Right lobe of liver (tissue), 6 donors: ENCODE data around the gene CRACR2B. TPM values are rescaled to one million over a fixed set of nuclear protein-coding genes. Genes with fewer than 3 reads are reported as not detected.

ENCODE experiments used
- ATAC-seq, 4 donors: fragments of 200-7000 bp; cut with Tn5 transposase; one replicate each; pipeline ENCODE4 v1.9.1; 2020; ENCODE audit warnings: mild to moderate bottlenecking in 4 of 4, moderate library complexity in 4 of 4
- DNase-seq, 3 donors: peaks; one replicate each; pipeline ENCODE4 v3.0.0-alpha.2; 2020
- H3K27ac ChIP-seq, 3 donors: fragments of 200-600 bp; one replicate each; pipeline ENCODE4 v1.8.0; 2022
- H3K27me3 ChIP-seq, 2 donors: fragments of 200-600 bp; one replicate each; pipeline ENCODE4 v1.8.0; 2022
- H3K36me3 ChIP-seq, 4 donors: fragments of 200-600 bp; sonication (generic) in 1 of 4; one replicate each; pipeline versions ENCODE4 v1.5.1 to v1.8.0; 2017 to 2022; ENCODE audit warnings: control low read depth in 1 of 4
- H3K4me1 ChIP-seq, 4 donors: fragments of 200-600 bp; sonication (generic) in 1 of 4; one replicate each; pipeline versions ENCODE4 v1.5.1 to v1.8.0; 2017 to 2022; ENCODE audit warnings: control low read depth in 1 of 4
- H3K4me3 ChIP-seq, 3 donors: fragments of 200-600 bp; one replicate each; pipeline ENCODE4 v1.8.0; 2022
- H3K9me3 ChIP-seq, 4 donors: fragments of 200-600 bp; sonication (generic) in 1 of 4; one replicate each; pipeline versions ENCODE4 v1.5.1 to v1.8.0; 2017 to 2022; ENCODE audit warnings: control low read depth in 1 of 4
- CTCF ChIP-seq, 4 donors: fragments of 200-600 bp in 3 of 4; fragments of 450-650 bp in 1 of 4; IDR thresholded peaks; one replicate each; pipeline versions ENCODE4 v1.5.1 to v1.8.0; 2016 to 2022; ENCODE audit warnings: antibody characterized with exemption in 4 of 4, mild to moderate bottlenecking in 2 of 4
- POLR2A ChIP-seq: fragments of 450-650 bp; IDR thresholded peaks from one replicate; pipeline ENCODE4 v1.6.1; 2017; ENCODE audit warnings: antibody characterized with exemption, mild to moderate bottlenecking
- WGBS: methylation state at CpG from one replicate; pipeline ENCODE4 v1.1.6; 2018; ENCODE audit warnings: low coverage, low lambda C conversion rate; ENCODE audit not compliant: insufficient coverage; ENCODE audit errors: missing lambda C conversion rate; 5-methylcytosine and 5-hydroxymethylcytosine counted together
- intact Hi-C, 2 donors: fragments of 100-400 bp; cut with DNase I; formaldehyde crosslinking; loops; one replicate each; pipeline versions ENCODE4 v1.11.2 to v1.14.1; 2022
- total RNA-seq, 6 experiments: library from RNA; depleted of rRNA in 2 of 6; stranded (reverse); fragments of >200 nt in 2 of 6; fragmentation: NEBNext Ultra II Directional in 3 of 6; extraction: Animal tissue kit (Norgen Biotek cat#: 25700) in 3 of 6; gene quantifications; one replicate each; pipeline versions ENCODE4 v1.1.0 to v1.2.4, GENCODE V29; 2016 to 2023
- donor health status: DM: no; HTN: yes; CAD: no.
- donor health status: DM: no; HTN: no; CAD: no.
- donor health status: DM: no; HTN: no; CAD: no.
- donor health status: DM: no; HTN: yes; CAD: no.
- donor health status: DM: no; HTN: yes; CAD: no.

Gene CRACR2B
- total RNA-seq, 6 experiments from 2014 or later, result 2.2 to 4.0 (median 3.1) TPM

- ATAC-seq (no peak), DNase-seq (no peak)
- no peak overlapping the region for H3K4me3 ChIP-seq
- no peaks in the 10 kb centered on the region for H3K27me3 ChIP-seq
- intact Hi-C loops, result no loop called here
- H3K27ac ChIP-seq, result no peak overlapping the region
- no peaks in the 10 kb centered on the region for H3K4me1 ChIP-seq
- no peak for TF ChIP-seq CTCF (IDR thresholded peaks at IDR 0.05)
- TF ChIP-seq POLR2A, result no peak
- WGBS, result no CpG with 5 or more reads among the region's 12 CpGs
- H3K9me3 ChIP-seq, result no peaks in the 10 kb centered on the region
- no peaks in the 10 kb centered on the region for H3K36me3 ChIP-seq
Measured at GRCh38 chr11:862696-863022, 34.9 kb downstream of the CRACR2B start.

GRCh38 chr11:863023-863909, 35.5 kb downstream of the CRACR2B start:
- WGBS, result 56% methylated on average over 3 of the region's 24 CpGs
- intact Hi-C loops, result no loop called here
- H3K4me1 ChIP-seq, result no peaks in the 10 kb centered on the region
- no peaks in the 10 kb centered on the region for H3K27me3 ChIP-seq
- no peak for DNase-seq
- TF ChIP-seq POLR2A (no peak), CTCF (IDR thresholded peaks at IDR 0.05) (no peak)
- no peak overlapping the region for H3K27ac ChIP-seq
- H3K9me3 ChIP-seq, result no peaks in the 10 kb centered on the region
- H3K4me3 ChIP-seq, result no peak overlapping the region
- no peaks in the 10 kb centered on the region for H3K36me3 ChIP-seq
- no peak for ATAC-seq

GRCh38 chr11:863910-864827, 36.5 kb downstream of the CRACR2B start:
- no peak for TF ChIP-seq CTCF (IDR thresholded peaks at IDR 0.05)
- TF ChIP-seq POLR2A, result no peak
- no peaks in the 10 kb centered on the region for H3K4me1 ChIP-seq
- H3K4me3 ChIP-seq, result no peak overlapping the region
- no peaks in the 10 kb centered on the region for H3K9me3 ChIP-seq
- WGBS, result no CpG with 5 or more reads among the region's 31 CpGs
- H3K36me3 ChIP-seq, result no peaks in the 10 kb centered on the region
- peak in 2 of 4 donors; percentile 3 for ATAC-seq
- no peaks in the 10 kb centered on the region for H3K27me3 ChIP-seq
- no peak overlapping the region for H3K27ac ChIP-seq
- intact Hi-C loops, result no loop called here
- peak in 1 of 3 donors; percentile 26 for DNase-seq

- WGBS, result no CpG with 5 or more reads among the region's 11 CpGs
- intact Hi-C loops, result no loop called here
Measured at GRCh38 chr11:864898-865297, 37.2 kb downstream of the CRACR2B start.

More at GRCh38 chr11:864898-865297, 37.2 kb downstream of the CRACR2B start:
- no peaks in the 10 kb centered on the region for H3K27me3 ChIP-seq
- no peak overlapping the region for H3K27ac ChIP-seq
- H3K4me3 ChIP-seq, result no peak overlapping the region
- H3K9me3 ChIP-seq, result no peaks in the 10 kb centered on the region
- H3K36me3 ChIP-seq, result no peaks in the 10 kb centered on the region
- H3K4me1 ChIP-seq, result no peaks in the 10 kb centered on the region
- no peak for TF ChIP-seq CTCF (IDR thresholded peaks at IDR 0.05)
- TF ChIP-seq POLR2A, result no peak
- ATAC-seq (no peak), DNase-seq (no peak)
